ENCODE data around the gene GCGR. TPM values are rescaled to one million over a fixed set of nuclear protein-coding genes. Genes with fewer than 3 reads are reported as not detected.

Gene GCGR
- polyA plus RNA-seq, 1 donor from 2014 or later, result not detected

- Histone ChIP-seq H2AFZ (ENCODE audit: low read depth, low read length) (no peak overlapping the region), H4K20me1 (ENCODE audit: insufficient read depth) (no peaks in the 10 kb centered on the region), H3K27me3 (ENCODE audit: insufficient read depth, low read depth, low read length) (peaks cover 66% of the 10 kb centered on the region), H3K79me2 (replicated peaks; ENCODE audit: insufficient read depth, low read length) (no peaks in the 10 kb centered on the region), H3K27ac (ENCODE audit: low read length) (no peak overlapping the region), H3K4me3 (ENCODE audit: low read length) (no peak overlapping the region), H3K9ac (ENCODE audit: low read length) (no peak overlapping the region), H3K4me2 (ENCODE audit: low read length) (no peak overlapping the region), H3K9me2 (ENCODE audit: insufficient read depth, low read length) (no peaks in the 10 kb centered on the region), H3F3A (ENCODE audit: insufficient read depth, low read length, poor library complexity, severe bottlenecking) (no peaks in the 10 kb centered on the region), H3K36me3 (ENCODE audit: insufficient read depth, low read length) (no peaks in the 10 kb centered on the region), H3K9me3 (ENCODE audit: low read length) (peaks cover 6% of the 10 kb centered on the region)
- TF ChIP-seq POLR2AphosphoS5 (IDR thresholded peaks at IDR 0.05) (no peak), CTCF (IDR thresholded peaks at IDR 0.05; ENCODE audit: poor library complexity, severe bottlenecking) (no peak), REST (IDR thresholded peaks at IDR 0.05; ENCODE audit: borderline replicate concordance) (no peak), TAF1 (IDR thresholded peaks at IDR 0.05; ENCODE audit: low read depth) (no peak), EP300 (conservative IDR thresholded peaks at IDR 0.05; ENCODE audit: poor library complexity, severe bottlenecking) (no peak), SMC3 (conservative IDR thresholded peaks at IDR 0.05; ENCODE audit: poor library complexity) (no peak), MXI1 (conservative IDR thresholded peaks at IDR 0.05; ENCODE audit: poor library complexity, severe bottlenecking) (no peak), RAD21 (conservative IDR thresholded peaks at IDR 0.05) (no peak), EZH2 (IDR thresholded peaks at IDR 0.05; ENCODE audit: borderline replicate concordance, insufficient read depth, low read length, poor library complexity, severe bottlenecking) (no peak)
Measured at GRCh38 chr17:81805707-81806460, 1.9 kb downstream of the GCGR start.

- Histone ChIP-seq H3K9me2 (ENCODE audit: insufficient read depth, low read length) (no peaks in the 10 kb centered on the region), H3K36me3 (ENCODE audit: insufficient read depth, low read length) (no peaks in the 10 kb centered on the region), H4K20me1 (ENCODE audit: insufficient read depth) (no peaks in the 10 kb centered on the region), H3K79me2 (replicated peaks; ENCODE audit: insufficient read depth, low read length) (no peaks in the 10 kb centered on the region), H3K4me3 (ENCODE audit: low read length) (no peak overlapping the region), H3F3A (ENCODE audit: insufficient read depth, low read length, poor library complexity, severe bottlenecking) (no peaks in the 10 kb centered on the region), H3K27ac (ENCODE audit: low read length) (no peak overlapping the region), H2AFZ (ENCODE audit: low read depth, low read length) (no peak overlapping the region), H3K9ac (ENCODE audit: low read length) (no peak overlapping the region), H3K4me2 (ENCODE audit: low read length) (no peak overlapping the region), H3K9me3 (ENCODE audit: low read length) (no peaks in the 10 kb centered on the region), H3K27me3 (ENCODE audit: insufficient read depth, low read depth, low read length) (peaks cover 59% of the 10 kb centered on the region)
- TF ChIP-seq CTCF (IDR thresholded peaks at IDR 0.05; ENCODE audit: poor library complexity, severe bottlenecking) (no peak), EP300 (conservative IDR thresholded peaks at IDR 0.05; ENCODE audit: poor library complexity, severe bottlenecking) (no peak), REST (IDR thresholded peaks at IDR 0.05; ENCODE audit: borderline replicate concordance) (no peak), SMC3 (conservative IDR thresholded peaks at IDR 0.05; ENCODE audit: poor library complexity) (no peak), MXI1 (conservative IDR thresholded peaks at IDR 0.05; ENCODE audit: poor library complexity, severe bottlenecking) (no peak), TAF1 (IDR thresholded peaks at IDR 0.05; ENCODE audit: low read depth) (no peak), POLR2AphosphoS5 (IDR thresholded peaks at IDR 0.05) (no peak), RAD21 (conservative IDR thresholded peaks at IDR 0.05) (no peak), EZH2 (IDR thresholded peaks at IDR 0.05; ENCODE audit: borderline replicate concordance, insufficient read depth, low read length, poor library complexity, severe bottlenecking) (no peak)
Measured at GRCh38 chr17:81806461-81807209, 2.7 kb downstream of the GCGR start.
